Tibial artery (tissue), 4 donors: ENCODE data around the gene EMC8.

Source experiments
- DNase-seq, 2 donors: peaks; one replicate each; pipeline ENCODE4 v3.0.0-alpha.2; 2019
- H3K27ac ChIP-seq, 2 donors: fragments of 200-600 bp; sonication (generic) in 1 of 2; 1 replicate in 1 of 2; 2 replicates in 1 of 2; pipeline ENCODE4 v1.5.1; 2018 to 2019; ENCODE audit warnings: mild to moderate bottlenecking in 1 of 2
- H3K27me3 ChIP-seq, 2 donors: fragments of 200-600 bp; sonication (generic) in 1 of 2; one replicate each; pipeline versions ENCODE4 v1.5.1 to v1.6.0; 2016 to 2019
- H3K36me3 ChIP-seq, 3 donors: fragments of 200-600 bp; sonication (generic) in 2 of 3; one replicate each; pipeline ENCODE4 v1.5.1; 2016 to 2019; ENCODE audit warnings: mild to moderate bottlenecking in 2 of 3
- H3K4me1 ChIP-seq, 4 donors: fragments of 200-600 bp; sonication (generic) in 2 of 4; 1 replicate in 3 of 4; 2 replicates in 1 of 4; pipeline ENCODE4 v1.5.1; 2016 to 2019
- H3K4me3 ChIP-seq, 2 donors: fragments of 200-600 bp; sonication (generic) in 1 of 2; 1 replicate in 1 of 2; 2 replicates in 1 of 2; pipeline ENCODE4 v1.5.1; 2018 to 2019; ENCODE audit warnings: mild to moderate bottlenecking in 2 of 2
- H3K9me3 ChIP-seq, 3 donors: fragments of 200-600 bp; sonication (generic) in 1 of 3; one replicate each; pipeline ENCODE4 v1.5.1; 2016 to 2019
- intact Hi-C: fragments of 100-400 bp; cut with DNase I; formaldehyde crosslinking; loops from one replicate; pipeline ENCODE4 v1.15.0; 2023; ENCODE audit warnings: low total_unique reads
- TF ChIP-seq, protein P1 (sequence below), 2 experiments: fragments of 200-600 bp in 1 of 2; fragments of 450-650 bp in 1 of 2; IDR thresholded peaks; one replicate each; pipeline ENCODE4 v1.5.1; 2017 to 2019; ENCODE audit warnings: antibody characterized with exemption in 2 of 2, mild to moderate bottlenecking in 1 of 2, moderate library complexity in 1 of 2

The EMC8 gene

GRCh38 chr16:85781156-85781555 is 18.2 kb downstream of the EMC8 start:
- H3K4me3 ChIP-seq, result no peak overlapping the region
- no peaks in the 10 kb centered on the region for H3K9me3 ChIP-seq
- H3K4me1 ChIP-seq, result peaks cover 0 to 13% (median 6%) of the 10 kb centered on the region in 4 donors
- no peak overlapping the region for H3K27ac ChIP-seq
- DNase-seq, result no peak
- TF ChIP-seq, protein P1, sequence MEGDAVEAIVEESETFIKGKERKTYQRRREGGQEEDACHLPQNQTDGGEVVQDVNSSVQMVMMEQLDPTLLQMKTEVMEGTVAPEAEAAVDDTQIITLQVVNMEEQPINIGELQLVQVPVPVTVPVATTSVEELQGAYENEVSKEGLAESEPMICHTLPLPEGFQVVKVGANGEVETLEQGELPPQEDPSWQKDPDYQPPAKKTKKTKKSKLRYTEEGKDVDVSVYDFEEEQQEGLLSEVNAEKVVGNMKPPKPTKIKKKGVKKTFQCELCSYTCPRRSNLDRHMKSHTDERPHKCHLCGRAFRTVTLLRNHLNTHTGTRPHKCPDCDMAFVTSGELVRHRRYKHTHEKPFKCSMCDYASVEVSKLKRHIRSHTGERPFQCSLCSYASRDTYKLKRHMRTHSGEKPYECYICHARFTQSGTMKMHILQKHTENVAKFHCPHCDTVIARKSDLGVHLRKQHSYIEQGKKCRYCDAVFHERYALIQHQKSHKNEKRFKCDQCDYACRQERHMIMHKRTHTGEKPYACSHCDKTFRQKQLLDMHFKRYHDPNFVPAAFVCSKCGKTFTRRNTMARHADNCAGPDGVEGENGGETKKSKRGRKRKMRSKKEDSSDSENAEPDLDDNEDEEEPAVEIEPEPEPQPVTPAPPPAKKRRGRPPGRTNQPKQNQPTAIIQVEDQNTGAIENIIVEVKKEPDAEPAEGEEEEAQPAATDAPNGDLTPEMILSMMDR (IDR thresholded peaks at IDR 0.05), result no peak
- H3K27me3 ChIP-seq, result no peaks in the 10 kb centered on the region
- peaks cover 43 to 52% (median 52%) of the 10 kb centered on the region in 3 donors for H3K36me3 ChIP-seq
- intact Hi-C loops, result no loop called here

DNA sequence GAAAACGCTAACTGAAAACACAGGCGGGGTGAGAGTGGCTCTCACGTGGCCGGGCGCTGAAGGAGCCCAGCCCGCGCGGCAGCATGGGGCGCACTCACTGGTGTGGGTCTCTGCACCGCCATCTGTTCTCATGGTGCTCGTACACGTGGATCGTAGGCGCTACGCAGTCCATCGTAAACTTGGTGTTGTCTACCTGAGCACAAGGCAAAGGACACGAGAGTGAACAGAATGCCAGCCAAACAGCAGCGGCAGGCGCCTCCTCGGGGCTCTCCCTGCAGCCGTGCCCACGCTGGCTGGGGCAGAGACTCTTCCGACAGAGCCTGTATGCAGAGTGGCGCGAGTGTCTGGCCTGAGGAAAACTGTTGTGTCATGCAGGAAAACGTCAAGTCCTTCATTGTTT is 19.1 kb downstream of the EMC8 start:
- Histone ChIP-seq H3K27me3 (no peaks in the 10 kb centered on the region), H3K36me3 (peaks cover 35 to 51% (median 45%) of the 10 kb centered on the region in 3 donors), H3K4me1 (peaks cover 0 to 13% (median 6%) of the 10 kb centered on the region in 4 donors), H3K27ac (no peak overlapping the region), H3K4me3 (no peak overlapping the region), H3K9me3 (no peaks in the 10 kb centered on the region)
- TF ChIP-seq, protein P1 (IDR thresholded peaks at IDR 0.05), result no peak
- no peak for DNase-seq
- intact Hi-C loops, result no loop called here

DNA sequence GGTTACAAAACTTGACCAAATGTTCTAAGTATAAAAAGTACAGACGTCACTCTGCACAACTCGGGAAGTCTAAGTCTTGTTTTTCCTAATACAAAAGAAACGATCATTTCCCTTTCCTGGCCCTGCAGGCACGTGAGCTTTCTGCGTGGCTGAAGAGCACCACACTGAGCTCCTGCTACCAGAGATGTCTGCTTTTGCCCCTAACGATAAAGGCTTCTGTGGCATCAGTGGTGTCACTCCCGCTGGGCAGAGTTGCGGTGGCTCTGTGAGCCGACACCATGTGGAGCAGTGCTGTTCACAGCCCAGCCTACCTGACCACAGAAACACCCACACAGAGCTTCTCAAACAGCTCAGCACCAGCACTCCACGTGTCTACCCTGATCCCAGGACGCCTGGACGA is 20.5 kb downstream of the EMC8 start:
- peaks cover 41 to 56% (median 50%) of the 10 kb centered on the region in 3 donors for H3K36me3 ChIP-seq
- intact Hi-C loops, result no loop called here
- no peaks in the 10 kb centered on the region for H3K27me3 ChIP-seq
- H3K4me3 ChIP-seq, result no peak overlapping the region
- H3K4me1 ChIP-seq, result peaks cover 0 to 13% (median 6%) of the 10 kb centered on the region in 4 donors
- H3K9me3 ChIP-seq, result no peaks in the 10 kb centered on the region
- H3K27ac ChIP-seq, result no peak overlapping the region
- TF ChIP-seq, protein P1 (IDR thresholded peaks at IDR 0.05), result no peak
- no peak for DNase-seq

- Histone ChIP-seq H3K27ac (no peak overlapping the region), H3K4me3 (no peak overlapping the region), H3K9me3 (no peaks in the 10 kb centered on the region), H3K36me3 (peaks cover 41 to 56% (median 50%) of the 10 kb centered on the region in 3 donors), H3K4me1 (peaks cover 0 to 12% (median 5%) of the 10 kb centered on the region in 4 donors), H3K27me3 (no peaks in the 10 kb centered on the region)
- DNase-seq, result no peak
- intact Hi-C loops, result no loop called here
- TF ChIP-seq, protein P1 (IDR thresholded peaks at IDR 0.05), result no peak
These were observed 21.6 kb downstream of the EMC8 start for GRCh38 chr16:85777583-85778310.

DNA sequence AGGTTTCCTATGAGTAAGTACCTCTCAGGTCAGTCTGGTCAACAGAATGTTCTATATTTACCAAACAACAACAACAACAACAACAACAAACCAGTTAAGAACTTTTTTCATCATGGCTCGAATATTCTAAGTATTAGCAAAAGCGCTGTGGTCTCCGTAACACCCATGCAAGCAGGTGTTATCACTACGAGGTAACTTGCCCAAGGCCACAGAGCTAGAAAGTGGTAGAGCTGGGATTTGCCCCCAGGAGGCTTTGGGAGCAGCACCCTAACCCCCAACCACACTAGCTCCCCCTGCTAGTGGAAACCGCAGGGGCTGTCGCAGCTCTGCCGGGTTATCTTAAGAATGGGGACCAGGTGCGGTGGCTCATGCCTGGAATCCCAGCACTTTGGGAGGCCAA is 24.5 kb downstream of the EMC8 start:
- Histone ChIP-seq H3K4me3 (no peak overlapping the region), H3K27me3 (no peaks in the 10 kb centered on the region), H3K27ac (no peak overlapping the region), H3K9me3 (no peaks in the 10 kb centered on the region), H3K4me1 (no peaks in the 10 kb centered on the region), H3K36me3 (peaks cover 29 to 44% (median 37%) of the 10 kb centered on the region in 3 donors)
- DNase-seq, result no peak
- TF ChIP-seq, protein P1 (IDR thresholded peaks at IDR 0.05), result no peak
- intact Hi-C loops, result no loop called here
